ENCODE measurements around the gene ROBO4. TPM values are rescaled to one million over a fixed set of nuclear protein-coding genes. Genes with fewer than 3 reads are reported as not detected.

The ROBO4 gene
- total RNA-seq, 3 donors from 2014 or later = 11.9 to 30.5 (median 12.8) TPM

DNA sequence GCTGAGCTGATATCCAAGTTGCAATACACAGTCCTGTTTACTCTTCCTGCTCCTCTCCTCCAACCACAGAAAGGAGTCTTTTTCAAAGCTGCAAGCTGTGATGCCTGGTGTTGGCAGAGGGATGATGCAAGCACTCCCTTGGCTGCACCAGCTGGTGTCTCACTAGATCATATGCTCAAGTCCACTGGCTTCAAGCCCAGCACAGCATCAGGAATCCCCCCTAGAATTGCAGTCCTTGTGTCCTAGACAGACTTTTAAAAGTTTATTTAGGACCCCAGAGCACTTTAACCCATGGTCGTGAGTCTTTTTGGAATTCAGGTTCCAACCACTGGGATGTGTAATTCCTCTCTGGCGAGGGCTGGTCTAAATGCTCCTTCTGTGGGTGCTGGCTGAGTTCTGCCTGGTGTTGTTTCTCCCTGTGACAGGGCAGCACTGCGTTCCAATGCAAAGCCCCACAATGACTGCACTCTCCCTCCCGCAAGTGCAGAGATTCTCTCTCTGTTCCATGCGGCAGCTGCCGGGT, 19.5 kb upstream of the ROBO4 start:
- no peaks in the 10 kb centered on the region for H3K4me1 ChIP-seq
- intact Hi-C loops (cut with DNase I; ENCODE audit: low total_unique reads) = no loop called here
- peaks cover 0 to 2% of the 10 kb centered on the region in 2 donors for H3K9me3 ChIP-seq
- H3K27ac ChIP-seq = no peak overlapping the region
- no peak overlapping the region for H3K4me3 ChIP-seq
- TF ChIP-seq, protein P1, sequence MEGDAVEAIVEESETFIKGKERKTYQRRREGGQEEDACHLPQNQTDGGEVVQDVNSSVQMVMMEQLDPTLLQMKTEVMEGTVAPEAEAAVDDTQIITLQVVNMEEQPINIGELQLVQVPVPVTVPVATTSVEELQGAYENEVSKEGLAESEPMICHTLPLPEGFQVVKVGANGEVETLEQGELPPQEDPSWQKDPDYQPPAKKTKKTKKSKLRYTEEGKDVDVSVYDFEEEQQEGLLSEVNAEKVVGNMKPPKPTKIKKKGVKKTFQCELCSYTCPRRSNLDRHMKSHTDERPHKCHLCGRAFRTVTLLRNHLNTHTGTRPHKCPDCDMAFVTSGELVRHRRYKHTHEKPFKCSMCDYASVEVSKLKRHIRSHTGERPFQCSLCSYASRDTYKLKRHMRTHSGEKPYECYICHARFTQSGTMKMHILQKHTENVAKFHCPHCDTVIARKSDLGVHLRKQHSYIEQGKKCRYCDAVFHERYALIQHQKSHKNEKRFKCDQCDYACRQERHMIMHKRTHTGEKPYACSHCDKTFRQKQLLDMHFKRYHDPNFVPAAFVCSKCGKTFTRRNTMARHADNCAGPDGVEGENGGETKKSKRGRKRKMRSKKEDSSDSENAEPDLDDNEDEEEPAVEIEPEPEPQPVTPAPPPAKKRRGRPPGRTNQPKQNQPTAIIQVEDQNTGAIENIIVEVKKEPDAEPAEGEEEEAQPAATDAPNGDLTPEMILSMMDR (IDR thresholded peaks at IDR 0.05) = no peak
- TF ChIP-seq POLR2A (IDR thresholded peaks at IDR 0.05) (no peak), POLR2AphosphoS5 (IDR thresholded peaks at IDR 0.05) (no peak)
- DNase-seq (ENCODE audit: low spot score in 2 of 2) = no peak
- H3K36me3 ChIP-seq = no peaks in the 10 kb centered on the region
- no peaks in the 10 kb centered on the region for H3K27me3 ChIP-seq

DNA sequence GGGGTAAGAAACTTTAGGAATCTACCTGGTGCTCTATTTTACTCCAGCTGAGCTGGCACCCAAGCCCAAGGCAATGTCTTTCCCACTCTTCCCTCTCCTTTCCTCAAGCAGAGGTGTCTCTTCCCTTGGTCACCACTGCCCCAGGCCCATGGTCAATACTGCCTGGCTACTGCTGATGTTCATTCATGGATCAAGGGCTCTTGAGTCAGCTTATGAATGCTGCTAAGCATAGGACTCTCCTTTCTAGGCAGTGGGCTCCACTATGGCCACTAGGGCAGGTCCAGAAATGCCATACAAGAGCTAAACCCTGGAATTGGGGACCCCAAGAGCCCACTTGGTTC, 18.7 kb upstream of the ROBO4 start:
- Histone ChIP-seq H3K9me3 (peaks cover 0 to 7% of the 10 kb centered on the region in 2 donors), H3K4me3 (no peak overlapping the region), H3K36me3 (no peaks in the 10 kb centered on the region), H3K27me3 (no peaks in the 10 kb centered on the region), H3K4me1 (no peaks in the 10 kb centered on the region), H3K27ac (no peak overlapping the region)
- no peak for DNase-seq (ENCODE audit: low spot score in 2 of 2)
- intact Hi-C loops (cut with DNase I; ENCODE audit: low total_unique reads) = no loop called here
- TF ChIP-seq, protein P1 (IDR thresholded peaks at IDR 0.05) = no peak
- TF ChIP-seq POLR2AphosphoS5 (IDR thresholded peaks at IDR 0.05) (no peak), POLR2A (IDR thresholded peaks at IDR 0.05) (no peak)

DNA sequence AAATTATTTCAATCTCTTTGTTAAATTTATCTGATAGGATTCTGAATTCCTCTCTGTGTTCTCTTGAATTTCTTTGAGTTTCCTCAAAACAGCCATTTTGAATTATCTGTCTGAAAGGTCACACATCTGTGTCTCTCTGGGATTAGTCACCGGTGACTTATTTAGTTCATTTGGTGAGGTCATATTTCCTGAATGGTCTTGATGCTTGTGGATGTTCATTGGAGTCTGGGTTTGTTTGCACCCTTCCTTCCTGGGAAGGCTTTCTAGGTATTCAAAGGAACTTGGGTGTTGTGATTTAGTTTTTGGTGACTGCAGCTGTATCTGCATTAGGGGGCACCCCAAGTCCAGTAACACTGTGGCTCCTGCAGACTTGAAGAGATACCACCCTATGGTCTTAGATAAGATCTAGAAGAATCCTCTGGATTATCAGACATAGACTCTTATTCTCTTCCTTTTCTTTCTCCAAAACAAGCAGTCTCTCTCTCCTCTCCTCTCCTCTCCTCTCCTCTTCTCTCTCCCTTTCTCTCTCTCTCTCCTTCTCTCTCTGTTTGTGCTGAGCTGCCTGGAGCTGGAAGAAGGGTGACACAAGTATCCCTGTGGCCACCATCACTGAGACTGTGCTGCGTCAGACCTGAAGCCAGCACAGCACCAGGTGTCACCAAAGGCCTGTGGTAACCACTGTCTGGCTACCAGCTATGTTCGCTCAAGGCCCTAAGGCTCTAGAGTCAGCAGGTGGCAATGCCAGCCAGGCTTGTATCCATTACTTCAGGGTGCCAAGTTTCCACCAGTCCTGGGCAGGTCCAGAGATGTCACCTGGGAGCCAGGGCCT, 18.1 kb upstream of the ROBO4 start:
- peaks cover 0 to 7% of the 10 kb centered on the region in 2 donors for H3K9me3 ChIP-seq
- intact Hi-C loops (cut with DNase I; ENCODE audit: low total_unique reads) = no loop called here
- H3K4me3 ChIP-seq = no peak overlapping the region
- no peaks in the 10 kb centered on the region for H3K4me1 ChIP-seq
- H3K27me3 ChIP-seq = no peaks in the 10 kb centered on the region
- no peak for DNase-seq (ENCODE audit: low spot score in 2 of 2)
- TF ChIP-seq, protein P1 (IDR thresholded peaks at IDR 0.05) = no peak
- TF ChIP-seq POLR2A (IDR thresholded peaks at IDR 0.05) (no peak), POLR2AphosphoS5 (IDR thresholded peaks at IDR 0.05) (no peak)
- H3K36me3 ChIP-seq = no peaks in the 10 kb centered on the region
- H3K27ac ChIP-seq = no peak overlapping the region

DNA sequence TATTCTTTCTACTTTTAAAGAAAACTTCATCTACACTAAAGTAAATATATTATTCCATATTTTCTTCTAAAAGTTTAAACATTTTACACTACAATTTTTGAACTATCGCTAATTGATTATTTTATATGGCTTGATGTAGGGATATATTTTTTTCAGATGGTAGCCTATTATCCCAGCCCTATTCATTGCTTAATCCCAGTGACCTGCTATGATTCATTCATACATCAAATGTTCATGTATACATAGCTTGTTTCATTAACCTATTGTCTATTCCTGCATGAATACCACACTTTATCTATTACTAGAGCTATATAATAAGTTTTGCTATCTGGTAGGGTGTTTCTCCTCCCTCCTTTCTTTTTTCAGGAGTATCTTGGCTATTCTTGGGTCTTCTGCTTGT, 5.0 kb upstream of the ROBO4 start:
- Histone ChIP-seq H3K4me3 (no peak overlapping the region), H3K27me3 (no peaks in the 10 kb centered on the region), H3K36me3 (no peaks in the 10 kb centered on the region), H3K4me1 (no peaks in the 10 kb centered on the region), H3K9me3 (no peaks in the 10 kb centered on the region), H3K27ac (no peak overlapping the region)
- intact Hi-C loops (cut with DNase I; ENCODE audit: low total_unique reads) = no loop called here
- TF ChIP-seq, protein P1 (IDR thresholded peaks at IDR 0.05) = no peak
- TF ChIP-seq POLR2A (IDR thresholded peaks at IDR 0.05) = no peak
- TF ChIP-seq POLR2AphosphoS5 (IDR thresholded peaks at IDR 0.05) = no peak
- DNase-seq (ENCODE audit: low spot score in 2 of 2) = no peak

DNA sequence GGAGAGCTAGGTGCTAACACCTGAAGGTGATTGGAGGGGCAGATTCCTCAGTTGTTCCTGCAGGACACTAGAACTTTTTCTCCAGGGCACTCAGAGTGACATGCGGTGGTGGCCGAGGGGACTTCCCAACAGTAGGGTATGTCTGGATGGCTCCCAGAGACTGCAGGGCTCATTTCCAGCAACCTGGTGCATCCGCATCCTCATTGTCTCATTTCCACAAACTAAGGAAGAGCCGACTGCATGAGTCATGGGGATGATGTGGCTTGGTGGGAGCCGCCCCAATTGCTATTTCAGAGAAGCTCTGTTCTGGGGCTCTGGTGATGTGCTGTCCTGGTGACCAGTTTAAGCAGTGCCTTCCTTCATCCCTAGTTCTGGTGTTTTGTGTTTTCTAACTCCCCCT, 2.8 kb upstream of the ROBO4 start:
- no peak for TF ChIP-seq POLR2AphosphoS5 (IDR thresholded peaks at IDR 0.05)
- no peak for TF ChIP-seq POLR2A (IDR thresholded peaks at IDR 0.05)
- TF ChIP-seq, protein P1 (IDR thresholded peaks at IDR 0.05) = no peak
- no peak for DNase-seq (ENCODE audit: low spot score in 2 of 2)
- no peaks in the 10 kb centered on the region for H3K9me3 ChIP-seq
- H3K27ac ChIP-seq = peak overlapping the region in 1 of 2 donors; percentile 80
- intact Hi-C loops (cut with DNase I; ENCODE audit: low total_unique reads) = no loop called here
- H3K4me3 ChIP-seq = no peak overlapping the region
- H3K4me1 ChIP-seq = no peaks in the 10 kb centered on the region
- H3K27me3 ChIP-seq = no peaks in the 10 kb centered on the region
- H3K36me3 ChIP-seq = no peaks in the 10 kb centered on the region

All from breast epithelium (tissue), 4 donors.